OCI-LY1 (cell line): ENCODE data around the gene PDZRN3.

Experiments used
- H2AFZ ChIP-seq: fragments of 200-600 bp; sonication (generic), shearing (Covaris generic); 2 replicates; pipeline ENCODE4 v1.6.0; 2014; ENCODE audit warnings: antibody characterized with exemption, mild to moderate bottlenecking, low read length
- H3F3A ChIP-seq: fragments of 200-600 bp; sonication (generic), shearing (Covaris generic); 2 replicates; pipeline ENCODE4 v1.6.0; 2014; ENCODE audit warnings: mild to moderate bottlenecking, antibody characterized with exemption, low read length, moderate library complexity; ENCODE audit not compliant: insufficient read depth
- H3K27ac ChIP-seq: fragments of 200-600 bp; sonication (generic); 2 replicates; pipeline ENCODE4 v1.5.1; 2014; ENCODE audit warnings: low read length, mixed run types, mild to moderate bottlenecking, low read depth; ENCODE audit not compliant: poor library complexity, severe bottlenecking
- H3K27me3 ChIP-seq: fragments of 200-600 bp; sonication (generic); 2 replicates; pipeline ENCODE4 v1.6.0; 2014; ENCODE audit warnings: antibody characterized with exemption, mild to moderate bottlenecking, low read length, moderate library complexity; ENCODE audit not compliant: insufficient read depth
- H3K36me3 ChIP-seq: fragments of 200-600 bp; sonication (generic); 2 replicates; pipeline ENCODE4 v1.6.1; 2014; ENCODE audit warnings: mild to moderate bottlenecking, antibody characterized with exemption, low read length, moderate library complexity, mixed read lengths; ENCODE audit not compliant: insufficient read depth
- H3K4me1 ChIP-seq: fragments of 200-600 bp; sonication (generic); 2 replicates; pipeline ENCODE4 v1.5.1; 2014; ENCODE audit warnings: mild to moderate bottlenecking, low read length, moderate library complexity; ENCODE audit not compliant: insufficient read depth, severe bottlenecking
- H3K4me2 ChIP-seq: fragments of 200-600 bp; sonication (generic), shearing (Covaris generic); 2 replicates; pipeline ENCODE4 v1.6.1; 2014; ENCODE audit warnings: low read length
- H3K4me3 ChIP-seq: fragments of 200-600 bp; sonication (generic); 2 replicates; pipeline ENCODE4 v1.5.1; 2014; ENCODE audit warnings: low read length, low read depth, mild to moderate bottlenecking, mixed read lengths; ENCODE audit not compliant: poor library complexity, severe bottlenecking
- H3K79me2 ChIP-seq: fragments of 200-600 bp; shearing (Covaris generic); 2 replicates; pipeline ENCODE4 v1.6.1; 2016; ENCODE audit warnings: mixed run types, low read length, mixed read lengths; ENCODE audit not compliant: insufficient read depth
- H3K9ac ChIP-seq: fragments of 200-600 bp; sonication (generic), shearing (Covaris generic); 2 replicates; pipeline ENCODE4 v1.6.1; 2014; ENCODE audit warnings: mild to moderate bottlenecking, low read length, mixed read lengths
- H3K9me2 ChIP-seq: fragments of 200-600 bp; sonication (generic), shearing (Covaris generic); 2 replicates; pipeline ENCODE4 v1.6.1; 2014; ENCODE audit warnings: low read depth, mild to moderate bottlenecking, low read length, mixed read lengths
- H3K9me3 ChIP-seq: fragments of 200-600 bp; shearing (Covaris generic); 2 replicates; pipeline ENCODE4 v1.6.1; 2014; ENCODE audit warnings: low read length, mixed read lengths
- H4K20me1 ChIP-seq: fragments of 200-600 bp; sonication (generic), shearing (Covaris generic); 2 replicates; pipeline ENCODE4 v1.6.0; 2016; ENCODE audit warnings: mild to moderate bottlenecking, low read length; ENCODE audit not compliant: insufficient read depth
- EZH2 ChIP-seq: fragments of 200-600 bp; sonication (generic), shearing (Covaris generic); IDR thresholded peaks from 2 replicates; pipeline ENCODE4 v1.8.0; 2017; ENCODE audit warnings: borderline replicate concordance, mixed run types, mild to moderate bottlenecking, antibody characterized with exemption, low read length, moderate library complexity, mixed read lengths
- TF ChIP-seq, protein P1 (sequence below): fragments of 200-600 bp; sonication (generic), shearing (Covaris generic); IDR thresholded peaks from 2 replicates; pipeline ENCODE4 v1.5.1; 2017; ENCODE audit warnings: mild to moderate bottlenecking, antibody characterized with exemption, low read length, moderate library complexity, mixed read lengths

Gene PDZRN3

DNA sequence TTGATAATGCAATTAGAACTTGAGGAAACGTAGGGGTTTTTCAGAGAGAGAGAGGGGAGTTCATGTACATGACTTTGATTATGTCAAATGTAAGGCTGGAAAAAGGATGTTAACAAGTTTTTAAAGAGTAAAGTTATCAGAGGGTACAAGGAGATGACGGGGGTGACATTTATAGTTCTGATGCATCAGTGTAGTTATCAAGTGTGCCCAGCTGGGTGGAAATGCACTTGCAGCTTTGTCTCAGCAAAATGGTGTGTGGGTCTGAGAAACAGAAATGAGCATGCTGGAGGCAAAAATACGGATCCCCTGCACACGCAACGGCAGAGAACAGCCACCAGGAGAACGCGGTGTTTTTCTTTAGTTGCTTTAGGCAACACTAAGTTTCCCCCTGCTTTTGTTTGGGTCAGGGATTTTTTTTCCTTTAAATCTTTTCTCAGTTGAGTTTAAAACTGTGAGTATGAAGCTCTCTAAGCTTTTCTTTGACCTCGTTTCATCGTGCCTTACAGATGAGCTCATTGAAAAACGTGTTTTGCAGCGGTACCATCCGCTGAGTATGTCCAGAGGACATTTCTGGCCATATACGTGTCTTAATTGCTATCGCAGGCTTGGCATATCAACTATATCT is 205.4 kb downstream of the PDZRN3 start:
- no peaks in the 10 kb centered on the region for H3K9me3 ChIP-seq
- no peaks in the 10 kb centered on the region for H4K20me1 ChIP-seq
- no peaks in the 10 kb centered on the region for H3K79me2 ChIP-seq
- no peaks in the 10 kb centered on the region for H3K4me1 ChIP-seq
- H3K4me3 ChIP-seq, result no peak overlapping the region
- no peaks in the 10 kb centered on the region; the same call in 1 of the 2 replicates for H3K36me3 ChIP-seq
- no peaks in the 10 kb centered on the region; the same call in 1 of the 2 replicates for H3K27me3 ChIP-seq
- H2AFZ ChIP-seq, result no peak overlapping the region
- H3F3A ChIP-seq, result no peaks in the 10 kb centered on the region
- no peak overlapping the region for H3K4me2 ChIP-seq
- no peaks in the 10 kb centered on the region for H3K9me2 ChIP-seq
- no peak overlapping the region for H3K9ac ChIP-seq
- TF ChIP-seq EZH2, result no peak
- H3K27ac ChIP-seq, result no peak overlapping the region

DNA sequence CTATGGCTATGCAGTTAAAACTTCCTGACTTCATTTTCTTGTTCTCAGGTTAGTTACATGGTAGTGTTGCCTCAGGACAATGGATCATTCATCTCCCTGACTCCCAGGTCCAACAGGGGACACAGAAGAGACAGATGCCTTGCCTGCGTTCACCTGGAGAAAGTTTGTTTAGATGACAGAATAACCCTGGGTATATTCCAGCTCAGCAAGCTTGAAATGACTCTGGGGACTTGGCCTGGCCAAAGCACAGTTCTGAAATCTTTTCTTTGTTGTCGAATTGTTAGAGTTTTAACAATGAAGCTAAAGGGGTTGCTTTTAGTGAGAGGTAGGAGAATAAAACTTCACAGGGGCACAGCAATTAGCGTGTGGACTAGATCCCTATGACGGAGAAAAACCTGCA is 206.1 kb downstream of the PDZRN3 start:
- H3K36me3 ChIP-seq, result no peaks in the 10 kb centered on the region; the same call in 1 of the 2 replicates
- no peak overlapping the region for H3K9ac ChIP-seq
- H3K79me2 ChIP-seq, result no peaks in the 10 kb centered on the region
- H3F3A ChIP-seq, result no peaks in the 10 kb centered on the region
- H3K4me1 ChIP-seq, result no peaks in the 10 kb centered on the region
- no peaks in the 10 kb centered on the region for H4K20me1 ChIP-seq
- H3K9me3 ChIP-seq, result no peaks in the 10 kb centered on the region
- TF ChIP-seq EZH2, result no peak
- TF ChIP-seq, protein P1, sequence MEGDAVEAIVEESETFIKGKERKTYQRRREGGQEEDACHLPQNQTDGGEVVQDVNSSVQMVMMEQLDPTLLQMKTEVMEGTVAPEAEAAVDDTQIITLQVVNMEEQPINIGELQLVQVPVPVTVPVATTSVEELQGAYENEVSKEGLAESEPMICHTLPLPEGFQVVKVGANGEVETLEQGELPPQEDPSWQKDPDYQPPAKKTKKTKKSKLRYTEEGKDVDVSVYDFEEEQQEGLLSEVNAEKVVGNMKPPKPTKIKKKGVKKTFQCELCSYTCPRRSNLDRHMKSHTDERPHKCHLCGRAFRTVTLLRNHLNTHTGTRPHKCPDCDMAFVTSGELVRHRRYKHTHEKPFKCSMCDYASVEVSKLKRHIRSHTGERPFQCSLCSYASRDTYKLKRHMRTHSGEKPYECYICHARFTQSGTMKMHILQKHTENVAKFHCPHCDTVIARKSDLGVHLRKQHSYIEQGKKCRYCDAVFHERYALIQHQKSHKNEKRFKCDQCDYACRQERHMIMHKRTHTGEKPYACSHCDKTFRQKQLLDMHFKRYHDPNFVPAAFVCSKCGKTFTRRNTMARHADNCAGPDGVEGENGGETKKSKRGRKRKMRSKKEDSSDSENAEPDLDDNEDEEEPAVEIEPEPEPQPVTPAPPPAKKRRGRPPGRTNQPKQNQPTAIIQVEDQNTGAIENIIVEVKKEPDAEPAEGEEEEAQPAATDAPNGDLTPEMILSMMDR, result no peak
- no peaks in the 10 kb centered on the region; the same call in 1 of the 2 replicates for H3K27me3 ChIP-seq
- no peak overlapping the region for H3K4me2 ChIP-seq
- no peak overlapping the region for H3K4me3 ChIP-seq
- H3K27ac ChIP-seq, result no peak overlapping the region
- H3K9me2 ChIP-seq, result no peaks in the 10 kb centered on the region
- no peak overlapping the region for H2AFZ ChIP-seq

DNA sequence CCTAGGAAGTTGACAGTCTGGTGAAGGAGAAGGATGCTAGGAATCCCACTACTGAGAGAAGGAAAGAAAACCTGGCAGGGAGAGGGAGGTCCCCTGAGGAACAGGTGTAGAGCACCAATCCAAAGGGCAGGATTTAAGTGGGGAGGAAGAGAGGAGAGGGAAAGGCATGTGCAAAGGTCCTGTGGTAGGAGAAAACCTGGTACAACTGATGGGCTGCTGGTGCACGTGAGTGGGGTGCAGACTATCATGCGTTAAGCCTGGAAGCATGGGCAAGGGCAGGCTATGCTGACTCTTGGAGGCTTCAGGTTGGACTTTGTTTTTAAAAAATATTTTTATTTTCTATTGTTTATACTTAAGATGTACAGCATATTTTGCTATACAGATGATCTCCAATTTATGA is 209.6 kb downstream of the PDZRN3 start:
- no peak overlapping the region for H3K9ac ChIP-seq
- no peaks in the 10 kb centered on the region for H4K20me1 ChIP-seq
- no peaks in the 10 kb centered on the region; the same call in 1 of the 2 replicates for H3K36me3 ChIP-seq
- H3K9me3 ChIP-seq, result no peaks in the 10 kb centered on the region
- no peaks in the 10 kb centered on the region for H3K9me2 ChIP-seq
- H3K79me2 ChIP-seq, result no peaks in the 10 kb centered on the region
- H3K27me3 ChIP-seq, result no peaks in the 10 kb centered on the region
- H3F3A ChIP-seq, result no peaks in the 10 kb centered on the region
- no peak overlapping the region for H3K27ac ChIP-seq
- no peak overlapping the region for H2AFZ ChIP-seq
- TF ChIP-seq, protein P1, result no peak
- no peak for TF ChIP-seq EZH2
- H3K4me3 ChIP-seq, result no peak overlapping the region
- peaks cover 4% of the 10 kb centered on the region for H3K4me1 ChIP-seq
- H3K4me2 ChIP-seq, result no peak overlapping the region

DNA sequence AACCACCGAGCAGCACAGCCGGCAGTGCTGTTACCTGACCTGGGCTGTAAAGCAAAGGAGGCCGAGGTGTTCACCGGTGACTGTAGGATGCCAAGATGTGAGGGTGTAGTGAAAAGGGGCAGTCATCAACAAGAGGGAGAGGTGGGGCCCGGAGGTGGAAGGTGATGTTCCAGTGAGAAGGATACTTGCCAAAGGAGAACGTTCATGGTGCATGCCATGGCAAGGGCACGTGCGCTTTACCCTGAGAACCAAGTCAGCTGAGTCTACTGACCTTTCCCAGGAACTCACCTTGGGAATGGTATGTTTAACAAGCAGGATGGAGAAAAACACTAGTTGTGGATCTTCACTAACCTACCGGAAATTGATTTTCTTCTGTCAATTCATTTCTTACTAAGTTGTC is 211.1 kb downstream of the PDZRN3 start:
- no peak overlapping the region for H3K4me3 ChIP-seq
- no peak for TF ChIP-seq EZH2
- TF ChIP-seq, protein P1, result no peak
- no peak overlapping the region for H3K9ac ChIP-seq
- no peaks in the 10 kb centered on the region for H3F3A ChIP-seq
- no peaks in the 10 kb centered on the region for H4K20me1 ChIP-seq
- no peaks in the 10 kb centered on the region; the same call in 1 of the 2 replicates for H3K36me3 ChIP-seq
- H3K4me2 ChIP-seq, result no peak overlapping the region
- H3K4me1 ChIP-seq, result peaks cover 4% of the 10 kb centered on the region
- no peak overlapping the region for H3K27ac ChIP-seq
- H3K27me3 ChIP-seq, result 0 out of 2 replicates have a peak, but pooled peaks cover 3% of the 10 kb centered on the region
- H3K9me3 ChIP-seq, result no peaks in the 10 kb centered on the region
- H2AFZ ChIP-seq, result no peak overlapping the region
- H3K79me2 ChIP-seq, result no peaks in the 10 kb centered on the region
- no peaks in the 10 kb centered on the region for H3K9me2 ChIP-seq
